NCI-H2029 (cell line): Measurements from ENCODE around the gene DENND5B.
"Not testable (repeated sequence)": the region's sequence is repeated elsewhere in the genome, so short reads cannot be mapped to it uniquely, and the experiment has no call there.

Experiments
- DNase-seq: peaks from one replicate; lab custom pipeline; 2025; lab: John Stamatoyannopoulos, UW

Gene DENND5B

GRCh38 chr12:31557707-31558106, 33.2 kb downstream of the DENND5B start:
- DNase-seq = no peak

DNA sequence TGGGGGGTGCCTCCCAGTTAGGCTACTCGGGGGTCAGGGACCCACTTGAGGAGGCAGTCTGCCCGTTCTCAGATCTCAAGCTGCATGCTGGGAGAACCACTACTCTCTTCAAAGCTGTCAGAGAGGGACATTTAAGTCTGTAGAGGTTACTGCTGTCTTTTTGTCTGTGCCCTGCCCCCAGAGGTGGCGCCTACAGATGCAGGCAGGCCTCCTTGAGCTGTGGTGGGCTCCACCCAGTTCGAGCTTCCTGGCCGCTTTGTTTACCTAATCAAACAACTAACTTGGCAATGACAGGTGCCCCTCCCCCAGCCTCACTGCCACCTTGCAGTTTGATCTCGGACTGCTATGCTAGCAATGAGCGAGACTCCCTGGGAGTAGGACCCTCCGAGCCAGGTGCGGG, 35.5 kb downstream of the DENND5B start:
- not testable (repeated sequence) for DNase-seq

- DNase-seq = not testable (repeated sequence)
Measured at GRCh38 chr12:31550590-31550989, 40.3 kb downstream of the DENND5B start.

- no peak for DNase-seq
Measured at GRCh38 chr12:31536672-31537071, 54.3 kb downstream of the DENND5B start.

DNA sequence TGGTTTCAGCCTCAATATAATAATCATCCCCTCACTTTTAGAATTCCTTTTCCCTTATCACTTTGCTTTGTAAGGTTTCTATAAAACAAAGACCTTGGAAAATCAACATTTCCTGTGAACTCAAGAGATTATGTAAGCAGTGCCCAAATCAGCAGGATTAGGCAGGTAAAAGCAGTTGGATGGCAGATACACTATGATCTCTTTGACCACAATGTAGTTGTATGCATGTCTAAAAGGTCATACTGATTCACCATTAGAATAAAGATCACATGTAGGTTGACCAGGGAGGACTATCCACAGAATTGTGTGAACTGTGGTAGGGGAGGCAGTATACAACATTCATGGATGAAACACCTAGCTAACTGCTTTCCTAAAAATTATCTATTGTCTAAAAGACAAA, 57.5 kb downstream of the DENND5B start:
- no peak for DNase-seq

GRCh38 chr12:31531893-31532292, 59.0 kb downstream of the DENND5B start:
- no peak for DNase-seq

- no peak for DNase-seq
Measured at GRCh38 chr12:31528095-31528494, 62.8 kb downstream of the DENND5B start.

GRCh38 chr12:31527083-31527482, 63.9 kb downstream of the DENND5B start:
- DNase-seq = no peak

DNA sequence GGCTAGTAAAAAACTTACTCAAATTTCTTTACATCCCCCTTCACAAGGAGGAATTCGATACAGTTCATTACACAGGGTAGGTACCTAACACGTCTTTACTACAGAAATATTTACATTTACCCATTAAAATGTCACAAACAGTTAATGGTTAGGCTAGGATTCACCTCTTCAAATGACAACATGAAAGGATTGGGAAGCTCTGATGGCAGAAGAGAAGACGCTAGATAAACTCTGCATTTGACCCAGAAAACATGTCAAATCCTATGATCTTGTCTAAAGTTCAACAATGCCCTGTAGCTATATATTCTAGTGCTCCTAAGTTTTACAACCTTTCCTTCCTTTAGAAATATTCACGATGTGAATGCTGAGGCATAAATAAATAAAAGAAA, 64.8 kb downstream of the DENND5B start:
- no peak for DNase-seq

DNA sequence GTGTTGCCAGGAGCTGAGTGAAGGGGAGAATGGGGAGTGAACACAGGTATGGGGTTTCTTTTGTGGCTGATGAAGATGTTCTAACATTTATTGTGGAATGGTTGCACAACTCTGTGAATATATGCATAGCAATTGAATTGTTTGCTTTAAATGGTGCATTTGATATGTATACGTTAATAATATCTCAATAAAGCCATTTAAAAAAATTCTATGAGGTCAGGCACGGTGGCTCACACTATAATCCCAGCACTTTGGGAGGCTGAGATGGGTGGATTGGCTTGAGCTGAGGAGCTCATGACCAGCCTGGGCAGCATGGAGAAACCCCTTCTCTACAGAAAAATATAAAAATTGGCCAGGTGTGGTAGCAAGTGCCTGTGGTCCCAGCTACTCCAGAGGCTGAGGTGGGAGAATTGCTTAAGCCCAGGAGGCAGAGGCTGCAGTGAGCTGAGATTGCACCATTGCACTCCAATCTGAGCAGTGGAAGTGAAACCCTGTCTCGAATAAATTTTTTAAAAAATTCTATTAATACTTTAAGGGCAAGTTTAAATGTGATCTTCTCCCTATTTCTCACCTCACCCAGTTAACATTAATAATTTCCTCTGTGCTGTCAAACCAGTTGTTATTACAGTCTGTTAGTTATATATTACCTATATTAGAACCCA, 65.3 kb downstream of the DENND5B start:
- no peak for DNase-seq

GRCh38 chr12:31524791-31525495, 66.0 kb downstream of the DENND5B start:
- DNase-seq = no peak

GRCh38 chr12:31523306-31523705, 67.6 kb downstream of the DENND5B start:
- no peak for DNase-seq

- no peak for DNase-seq
Measured at GRCh38 chr12:31522607-31523006, 68.3 kb downstream of the DENND5B start.

- no peak for DNase-seq
Measured at GRCh38 chr12:31521964-31522363, 69.0 kb downstream of the DENND5B start.

DNA sequence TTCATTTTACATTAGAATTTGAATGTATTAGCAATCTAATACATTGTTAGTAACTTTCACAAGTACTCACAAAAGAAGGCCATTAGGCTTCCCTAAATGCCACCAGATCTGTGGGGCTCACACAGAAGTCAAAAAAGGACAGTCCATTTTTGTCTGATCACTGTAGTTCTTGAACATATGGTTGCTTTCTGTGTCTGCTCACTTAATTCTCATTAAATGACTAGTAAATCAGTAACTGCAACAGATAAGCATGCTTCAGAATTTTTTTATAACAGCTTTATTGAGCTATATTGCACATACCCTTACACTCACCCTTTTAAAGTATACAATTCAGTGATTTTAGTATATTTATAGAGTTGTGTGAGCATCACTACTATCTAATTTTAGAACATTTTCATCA, 71.4 kb downstream of the DENND5B start:
- no peak for DNase-seq

GRCh38 chr12:31518680-31519227, 72.2 kb downstream of the DENND5B start:
- DNase-seq = no peak

GRCh38 chr12:31517994-31518393, 72.9 kb downstream of the DENND5B start:
- DNase-seq = no peak

GRCh38 chr12:31516702-31517101, 74.2 kb downstream of the DENND5B start:
- DNase-seq = no peak

GRCh38 chr12:31514912-31515311, 76.0 kb downstream of the DENND5B start:
- DNase-seq = no peak

DNA sequence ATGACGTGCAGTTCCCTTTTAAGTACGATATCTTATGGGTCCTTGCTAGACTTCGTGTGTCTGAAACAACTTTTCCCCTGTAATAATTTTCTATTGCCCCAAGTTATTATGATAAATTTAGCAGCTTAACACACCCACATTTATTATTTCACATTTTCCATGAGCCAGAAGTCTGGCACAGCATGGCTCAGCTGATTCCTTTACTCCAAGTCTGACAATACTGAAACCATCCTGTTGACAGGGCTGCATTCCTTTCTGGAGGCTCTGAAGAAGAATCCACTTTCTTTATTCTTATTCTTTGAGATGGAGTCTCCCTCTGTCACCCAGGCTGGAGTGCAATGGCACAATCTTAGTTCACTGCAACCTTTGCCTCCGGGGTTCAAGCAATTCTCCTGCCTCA, 80.9 kb downstream of the DENND5B start:
- DNase-seq = no peak

- no peak for DNase-seq
Measured at GRCh38 chr12:31508436-31509150, 82.3 kb downstream of the DENND5B start.

DNA sequence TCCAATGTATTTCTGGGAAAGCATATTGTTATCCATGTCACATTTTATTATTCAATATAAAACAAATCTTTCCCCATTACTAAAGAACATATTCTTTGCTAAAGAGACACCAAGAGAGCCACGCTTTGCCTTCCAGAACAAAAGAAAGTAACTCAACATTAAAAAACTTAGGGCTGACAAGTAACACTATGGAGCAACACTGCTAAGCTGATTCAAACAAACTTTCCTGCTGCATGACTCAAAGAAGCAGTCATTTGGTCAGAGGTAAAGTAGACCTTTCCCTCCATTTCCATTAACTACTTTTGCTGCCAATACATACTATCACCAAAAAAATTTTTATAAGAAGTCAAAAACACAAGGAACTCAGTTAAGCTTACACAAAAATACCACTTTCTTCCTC, 83.0 kb downstream of the DENND5B start:
- no peak for DNase-seq
